Endothelial cell of umbilical vein (primary cell): Measurements from ENCODE around the gene ETNK2. TPM values are rescaled to one million over a fixed set of nuclear protein-coding genes. Genes with fewer than 3 reads are reported as not detected.

ENCODE experiments used
- Bru-seq: library from RNA; stranded (reverse); fragments of 400-500 nt; gene quantifications from one replicate; lab custom pipeline; 2021; lab: Mats Ljungman, UMichigan
- BruChase-seq, 2 experiments: library from RNA; stranded (reverse); fragments of 400-500 nt; gene quantifications; one replicate each; lab custom pipeline; 2021; lab: Mats Ljungman, UMichigan
- BruUV-seq: library from RNA; stranded (reverse); fragments of 400-500 nt; replicated peaks from 2 replicates; lab custom pipeline; 2021; lab: Mats Ljungman, UMichigan
- CTCF ChIA-PET: fragments of 300-600, 350-600 bp; sonication (Branson Sonifier 250); formaldehyde crosslinking; loops from one replicate; lab custom pipeline; 2021; ENCODE audit warnings: antibody characterized with exemption, inconsistent platforms; lab: Charles Lee
- POLR2A ChIA-PET: fragments of 300-600, 350-600 bp; sonication (Branson Sonifier 250); formaldehyde crosslinking; loops from one replicate; lab custom pipeline; 2021; ENCODE audit warnings: antibody characterized with exemption, inconsistent platforms; lab: Charles Lee
- DNase-seq: peaks from one replicate; pipeline ENCODE4 v3.0.0-alpha.2; 2011; ENCODE audit warnings: low read depth, low spot score
- FAIRE-seq: peaks from 2 replicates; lab custom pipeline; 2011; peaks lifted over from hg19 to GRCh38; lab: Jason Lieb, UNC
- H2AFZ ChIP-seq: 2 replicates; pipeline ENCODE4 v1.6.0; 2012; ENCODE audit warnings: low read depth, low read length, control low read depth, inconsistent platforms
- H3K27ac ChIP-seq: 2 replicates; pipeline ENCODE4 v1.5.1; 2011; ENCODE audit warnings: low read depth, mild to moderate bottlenecking, control low read depth, low read length, moderate library complexity; ENCODE audit not compliant: insufficient read depth
- H3K27me3 ChIP-seq, 2 experiments: 2 replicates each; pipeline versions ENCODE4 v1.6.0 to v1.6.1; 2011; ENCODE audit warnings: low read length in 2 of 2, mixed read lengths in 1 of 2; ENCODE audit not compliant: control insufficient read depth in 2 of 2, insufficient read depth in 2 of 2
- H3K36me3 ChIP-seq, 2 experiments: 2 replicates in 1 of 2; 3 replicates in 1 of 2; pipeline ENCODE4 v1.5.1; 2011; ENCODE audit warnings: low read length in 2 of 2, mild to moderate bottlenecking in 1 of 2, moderate library complexity in 1 of 2; ENCODE audit not compliant: control insufficient read depth in 2 of 2, insufficient read depth in 2 of 2; ENCODE audit errors: extremely low read depth in 1 of 2
- H3K4me1 ChIP-seq: 3 replicates; pipeline ENCODE4 v1.5.1; 2011; ENCODE audit warnings: mild to moderate bottlenecking, low read length; ENCODE audit not compliant: control insufficient read depth, insufficient read depth; ENCODE audit errors: extremely low read depth
- H3K4me2 ChIP-seq: 2 replicates; pipeline ENCODE4 v1.6.1; 2011; ENCODE audit warnings: low read length, control low read depth, mixed read lengths; ENCODE audit not compliant: insufficient read depth
- H3K4me3 ChIP-seq, 3 experiments: fragments of 200-600 bp in 1 of 3; sonication (generic), shearing (Covaris generic) in 1 of 3; replicated peaks in 1 of 3; 2 replicates each; pipeline ENCODE4 v1.5.1; 2011 to 2016; ENCODE audit warnings: control low read depth in 3 of 3, low read length in 3 of 3, mild to moderate bottlenecking in 2 of 3, inconsistent platforms in 1 of 3, low read depth in 1 of 3, moderate library complexity in 1 of 3; ENCODE audit not compliant: insufficient read depth in 1 of 3
- H3K79me2 ChIP-seq: 2 replicates; pipeline ENCODE4 v1.6.0; 2012; ENCODE audit warnings: low read length, inconsistent platforms; ENCODE audit not compliant: control insufficient read depth, insufficient read depth
- H3K9ac ChIP-seq: replicated peaks from 2 replicates; pipeline ENCODE3; 2011; ENCODE audit warnings: low read length, control low read depth; ENCODE audit not compliant: insufficient read depth; ENCODE audit errors: extremely low read depth
- H3K9me1 ChIP-seq: replicated peaks from 3 replicates; pipeline ENCODE4 v1.6.0; 2011; ENCODE audit warnings: mild to moderate bottlenecking, low read length; ENCODE audit not compliant: control insufficient read depth, insufficient read depth; ENCODE audit errors: extremely low read depth
- H3K9me3 ChIP-seq: replicated peaks from 2 replicates; pipeline ENCODE4 v1.5.1; 2012; ENCODE audit warnings: low read length, inconsistent platforms; ENCODE audit not compliant: control insufficient read depth, insufficient read depth
- H4K20me1 ChIP-seq: replicated peaks from 2 replicates; pipeline ENCODE3; 2011; ENCODE audit warnings: mild to moderate bottlenecking, low read length; ENCODE audit not compliant: control insufficient read depth, insufficient read depth; ENCODE audit errors: extremely low read depth
- CTCF ChIP-seq, 2 donors: IDR thresholded peaks; 1 replicate in 1 of 2; 2 replicates in 1 of 2; pipeline ENCODE4 v1.5.1; 2011; ENCODE audit warnings: low read length in 2 of 2, mild to moderate bottlenecking in 2 of 2, moderate library complexity in 2 of 2, control low read depth in 1 of 2, inconsistent platforms in 1 of 2, low read depth in 1 of 2; ENCODE audit not compliant: insufficient read depth in 1 of 2; ENCODE audit errors: extremely low read depth in 1 of 2
- EZH2 ChIP-seq: IDR thresholded peaks from 2 replicates; pipeline ENCODE4 v1.6.1; 2012; ENCODE audit warnings: borderline replicate concordance, low read depth, mild to moderate bottlenecking, moderate library complexity, low read length, inconsistent platforms; ENCODE audit not compliant: severe bottlenecking
- FOS ChIP-seq: IDR thresholded peaks from 2 replicates; pipeline ENCODE4 v1.6.1; 2011; ENCODE audit warnings: mild to moderate bottlenecking, low read length, moderate library complexity, borderline replicate concordance; ENCODE audit not compliant: insufficient read depth
- GATA2 ChIP-seq: IDR thresholded peaks from 2 replicates; pipeline ENCODE4 v1.7.0; 2011; ENCODE audit warnings: low read depth, mild to moderate bottlenecking, moderate library complexity, mixed read lengths, low read length; ENCODE audit not compliant: insufficient read length, insufficient read depth
- JUN ChIP-seq: IDR thresholded peaks from 2 replicates; pipeline ENCODE4 v1.6.1; 2011; ENCODE audit warnings: borderline replicate concordance, low read depth; ENCODE audit not compliant: insufficient read length, insufficient read depth
- MAX ChIP-seq: IDR thresholded peaks from 2 replicates; pipeline ENCODE4 v1.6.1; 2011; ENCODE audit not compliant: insufficient read depth, insufficient read length
- MYC ChIP-seq: IDR thresholded peaks from one replicate; pipeline ENCODE4 v1.6.1; 2011; ENCODE audit warnings: mild to moderate bottlenecking, low read depth, low read length
- POLR2A ChIP-seq: IDR thresholded peaks from 2 replicates; pipeline ENCODE4 v1.6.1; 2012; ENCODE audit warnings: low read depth, mild to moderate bottlenecking, control low read depth, low read length
- POLR2AphosphoS5 ChIP-seq: IDR thresholded peaks from 2 replicates; pipeline ENCODE4 v1.6.1; 2012; ENCODE audit warnings: low read depth, mild to moderate bottlenecking, control low read depth, low read length, moderate library complexity; ENCODE audit not compliant: insufficient read depth
- dilution Hi-C: fragments of 300-500 bp; cut with MboI; formaldehyde crosslinking; loops from one replicate; pipeline ENCODE4 v1.15.0; 2019; ENCODE audit warnings: low sequenced_read_pairs; ENCODE audit not compliant: extremely low pct_ligation_motif_present
- intact Hi-C: fragments of 100-400 bp; cut with micrococcal nuclease; formaldehyde crosslinking; loops from one replicate; pipeline ENCODE4 v1.10.0; 2022
- long read RNA-seq: library from polyadenylated mRNA; stranded (forward); transcript quantifications from one replicate; pipeline ENCODE4 v2.0.0, GENCODE V29; 2021
- polyA minus RNA-seq, 3 experiments: library from RNA; depleted of rRNA, polyadenylated mRNA; stranded (reverse); fragments of >200 nt; gene quantifications; 1 replicate in 1 of 3; 2 replicates in 2 of 3; pipeline ENCODE4 v1.2.3, GENCODE V29; 2011
- polyA plus RNA-seq, 4 experiments: library from polyadenylated mRNA; depleted of rRNA in 3 of 4; stranded (reverse) in 3 of 4; unstranded in 1 of 4; fragments of >200 nt; gene quantifications; 2 replicates each; pipeline versions ENCODE4 v1.2.1 to v1.2.3, GENCODE V29; 2011 to 2012; ENCODE audit warnings: missing spikeins in 1 of 4
- total RNA-seq: library from RNA; stranded (reverse); gene quantifications from 2 replicates; pipeline ENCODE4 v1.2.3, GENCODE V29; 2021

Gene ETNK2
- total RNA-seq (13.5 and 15.5 TPM in 2 replicates), polyA plus RNA-seq (27.5 and 32.9 TPM in 2 replicates), polyA minus RNA-seq (37.9 and 50.1 TPM in 2 replicates), Bru-seq, nascent RNA (percentile 40 among the genes with signal in this experiment), BruChase-seq, experiment 1, labeled RNA remaining after a 6-hour chase (percentile 52 among the genes with signal in this experiment), BruChase-seq, experiment 2, labeled RNA remaining after a 2-hour chase (percentile 44 among the genes with signal in this experiment)
- 21.2 and 23.3 TPM in 2 replicates for polyA plus RNA-seq (2011; cell fraction: cytosol; rRNA removed)
- 12.9 and 13.5 TPM in 2 replicates for polyA plus RNA-seq (2011; cell fraction: nucleus; rRNA removed)
- 17.5 and 18.0 TPM in 2 replicates for polyA plus RNA-seq (2012)
- polyA minus RNA-seq (2011; cell fraction: cytosol; rRNA and poly(A)+ RNA removed), result not detected
- polyA minus RNA-seq (2011; cell fraction: nucleus; rRNA and poly(A)+ RNA removed), result 9.8 and 10.2 TPM in 2 replicates
- long read RNA-seq, transcript ETNK2-203 (8 exons, 2,434 nt), result major isoform, 28 of 39 reads
- long read RNA-seq, partial matches to known transcripts, result 1 of 39 reads
- long read RNA-seq, other reads (novel, unspliced or antisense), result 6 of 39 reads

- Histone ChIP-seq H3K27me3 (no peaks in the 10 kb centered on the region), H2AFZ (peak within 1 kb of the TSS; percentile 85), H3K9ac (peak within 1 kb of the TSS; percentile 69), H3K9me1 (no peaks in the 10 kb centered on the region), H3K79me2 (no peaks in the 10 kb centered on the region), H3K4me2 (peak within 1 kb of the TSS; percentile 39), H3K27ac (no peak within 1 kb of the TSS), H3K4me1 (peaks cover 5% of the 10 kb centered on the region), H3K36me3 (no peaks in the 10 kb centered on the region), H3K4me3 (peak within 1 kb of the TSS; percentile 20 to 78 (median 53)), H3K9me3 (no peaks in the 10 kb centered on the region), H4K20me1 (no peaks in the 10 kb centered on the region)
- ChIA-PET POLR2A (interaction anchor here (0.7 to 0.8 kb wide), 2 partner anchors 13 to 101 kb away, joined by 3 read pairs; no protein-coding TSS in a partner anchor), CTCF (interaction anchor here (0.8 to 3.8 kb wide), 16 partner anchors 11 to 281 kb away, joined by 3 to 29 read pairs (median 4); partner anchors contain the start of genes GOLT1A and SOX13)
- peak; percentile 61 for DNase-seq
- no TSS peak for BruUV-seq
- intact Hi-C loops (loop anchor here (1.0 to 2.0 kb wide), 2 partner anchors 21 to 290 kb away; partner anchors contain the start of gene SNRPE), dilution Hi-C loops (loop anchor here (25.0 kb wide), 1 partner anchor 186 kb away; no protein-coding TSS in a partner anchor)
- FAIRE-seq, result peak; percentile 47
- TF ChIP-seq POLR2A (no peak), MAX (no peak), FOS (no peak), JUN (no peak), EZH2 (peak; percentile 43), POLR2AphosphoS5 (peak; percentile 49), GATA2 (no peak), CTCF (IDR thresholded peaks at IDR 0.05; ENCODE audit: extremely low read depth in 1 of 2, insufficient read depth in 1 of 2, low read depth in 1 of 2, low read length in 2 of 2) (no peak), MYC (no peak)
Measured at GRCh38 chr1:204151552-204152309, at the start of gene ETNK2. TSS of gene ETNK2 (minus strand) at chr1:204152044. CDS start at chr1:204151852, 192 bp downstream.
